OCI-LY7 (cell line): ENCODE data around the gene PTTG1. TPM values are rescaled to one million over a fixed set of nuclear protein-coding genes. Genes with fewer than 3 reads are reported as not detected.

Experiments
- BruUV-seq: library from RNA; stranded (reverse); fragments of 400-500 nt; replicated peaks from 2 replicates; lab custom pipeline; 2021; lab: Mats Ljungman, UMichigan
- CTCF ChIA-PET: fragments of 300-600 bp; sonication (Branson Sonifier 250); formaldehyde crosslinking; loops from one replicate; lab custom pipeline; 2022; ENCODE audit warnings: antibody characterized with exemption; ENCODE audit not compliant: unreplicated experiment; lab: Charles Lee
- POLR2A ChIA-PET: fragments of 300-600 bp; sonication (Branson Sonifier 250); formaldehyde crosslinking; loops from one replicate; lab custom pipeline; 2022; ENCODE audit warnings: antibody characterized with exemption; lab: Charles Lee
- DNase-seq: peaks from one replicate; pipeline ENCODE4 v3.0.0-alpha.2; 2015; ENCODE audit warnings: low spot score
- H2AFZ ChIP-seq: fragments of 200-600 bp; sonication (generic), shearing (Covaris generic); 2 replicates; pipeline ENCODE4 v1.6.1; 2014; ENCODE audit warnings: mild to moderate bottlenecking, antibody characterized with exemption, low read length, moderate library complexity
- H3K27ac ChIP-seq: fragments of 200-600 bp; sonication (generic); 2 replicates; pipeline ENCODE4 v1.5.1; 2014; ENCODE audit warnings: mixed run types, low read depth, mild to moderate bottlenecking, moderate library complexity, low read length, inconsistent platforms; ENCODE audit not compliant: poor library complexity, severe bottlenecking
- H3K36me3 ChIP-seq: fragments of 200-600 bp; sonication (generic); 2 replicates; pipeline ENCODE4 v1.6.1; 2014; ENCODE audit warnings: mild to moderate bottlenecking, antibody characterized with exemption, low read length, moderate library complexity, mixed read lengths; ENCODE audit not compliant: insufficient read depth
- H3K4me1 ChIP-seq: fragments of 200-600 bp; sonication (generic); 2 replicates; pipeline ENCODE4 v1.5.1; 2014; ENCODE audit warnings: mild to moderate bottlenecking, low read length; ENCODE audit not compliant: insufficient read depth, poor library complexity, severe bottlenecking
- H3K4me2 ChIP-seq: fragments of 200-600 bp; sonication (generic); 2 replicates; pipeline ENCODE4 v1.6.1; 2014; ENCODE audit warnings: mild to moderate bottlenecking, low read length
- H3K4me3 ChIP-seq: fragments of 200-600 bp; sonication (generic); 2 replicates; pipeline ENCODE4 v1.5.1; 2014; ENCODE audit warnings: mild to moderate bottlenecking, low read depth, low read length; ENCODE audit not compliant: poor library complexity, severe bottlenecking
- H3K79me2 ChIP-seq: fragments of 200-600 bp; sonication (generic); 2 replicates; pipeline ENCODE4 v1.6.1; 2016; ENCODE audit warnings: low read depth, mild to moderate bottlenecking, low read length, moderate library complexity, mixed read lengths; ENCODE audit not compliant: insufficient read depth
- H3K9me2 ChIP-seq: fragments of 200-600 bp; sonication (generic); 2 replicates; pipeline ENCODE4 v1.6.1; 2016; ENCODE audit warnings: mild to moderate bottlenecking, low read length, mixed read lengths; ENCODE audit not compliant: insufficient read depth
- H3K9me3 ChIP-seq: fragments of 200-600 bp; sonication (generic); 2 replicates; pipeline ENCODE4 v1.6.1; 2014; ENCODE audit warnings: mild to moderate bottlenecking, mixed run types, low read length, mixed read lengths
- H4K20me1 ChIP-seq: fragments of 200-600 bp; sonication (generic); 2 replicates; pipeline ENCODE4 v1.6.1; 2014; ENCODE audit warnings: mild to moderate bottlenecking, antibody characterized with exemption, low read length, moderate library complexity, mixed read lengths; ENCODE audit not compliant: insufficient read depth
- EZH2phosphoT487 ChIP-seq: fragments of 200-600 bp; sonication (generic); IDR thresholded peaks from 2 replicates; pipeline ENCODE4 v1.6.1; 2018; ENCODE audit warnings: low read depth, borderline replicate concordance, mild to moderate bottlenecking, mixed run types, antibody characterized with exemption, low read length, moderate library complexity, mixed read lengths
- intact Hi-C: fragments of 100-400 bp; cut with micrococcal nuclease; formaldehyde crosslinking; loops from one replicate; pipeline ENCODE4 v1.10.0; 2022; ENCODE audit not compliant: unreplicated experiment
- total RNA-seq, 2 experiments: library from RNA; depleted of rRNA in 1 of 2; stranded (reverse); fragments of >200 nt in 1 of 2; shearing (Covaris generic) in 1 of 2; gene quantifications; 2 replicates each; pipeline ENCODE4 v1.2.3, GENCODE V29; 2014 to 2022
- TF ChIP-seq, protein P1 (sequence below): fragments of 200-600 bp; sonication (generic); conservative IDR thresholded peaks from 2 replicates; pipeline ENCODE4 v1.5.1; 2014; ENCODE audit warnings: mild to moderate bottlenecking, antibody characterized with exemption, low read length, moderate library complexity, mixed read lengths

PTTG1 gene
- total RNA-seq, 2 experiments from 2014 or later, result 340 to 480 TPM

DNA sequence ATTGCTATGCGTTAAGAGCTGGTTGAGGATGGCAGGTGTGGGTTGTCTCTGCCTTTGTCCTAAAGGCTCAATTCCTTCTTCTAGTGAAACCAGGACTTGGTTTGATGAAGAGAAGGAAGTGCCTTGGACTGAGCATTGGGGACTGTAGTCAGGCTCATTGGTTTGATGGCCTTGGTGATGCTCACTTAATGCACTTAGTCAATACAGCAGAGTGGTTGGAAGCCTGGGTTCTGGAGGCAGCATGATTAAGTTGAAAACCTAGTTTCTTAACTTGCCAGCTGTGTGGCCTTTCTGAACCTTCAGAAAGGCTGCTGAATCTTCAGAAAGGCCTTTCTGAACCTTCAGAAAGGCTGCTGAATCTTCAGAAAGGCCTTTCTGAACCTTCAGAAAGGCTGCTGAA lies 52.4 kb downstream of the PTTG1 start:
- Histone ChIP-seq H3K4me3 (no peak overlapping the region), H4K20me1 (no peaks in the 10 kb centered on the region), H3K27ac (no peak overlapping the region), H3K79me2 (peaks cover 33% of the 10 kb centered on the region; the same call in 1 of the 2 replicates), H2AFZ (no peak overlapping the region), H3K9me3 (no peaks in the 10 kb centered on the region), H3K9me2 (no peaks in the 10 kb centered on the region), H3K4me2 (no peak overlapping the region), H3K36me3 (no peaks in the 10 kb centered on the region), H3K4me1 (peaks cover 55% of the 10 kb centered on the region)
- no peak for TF ChIP-seq EZH2phosphoT487
- TF ChIP-seq, protein P1, sequence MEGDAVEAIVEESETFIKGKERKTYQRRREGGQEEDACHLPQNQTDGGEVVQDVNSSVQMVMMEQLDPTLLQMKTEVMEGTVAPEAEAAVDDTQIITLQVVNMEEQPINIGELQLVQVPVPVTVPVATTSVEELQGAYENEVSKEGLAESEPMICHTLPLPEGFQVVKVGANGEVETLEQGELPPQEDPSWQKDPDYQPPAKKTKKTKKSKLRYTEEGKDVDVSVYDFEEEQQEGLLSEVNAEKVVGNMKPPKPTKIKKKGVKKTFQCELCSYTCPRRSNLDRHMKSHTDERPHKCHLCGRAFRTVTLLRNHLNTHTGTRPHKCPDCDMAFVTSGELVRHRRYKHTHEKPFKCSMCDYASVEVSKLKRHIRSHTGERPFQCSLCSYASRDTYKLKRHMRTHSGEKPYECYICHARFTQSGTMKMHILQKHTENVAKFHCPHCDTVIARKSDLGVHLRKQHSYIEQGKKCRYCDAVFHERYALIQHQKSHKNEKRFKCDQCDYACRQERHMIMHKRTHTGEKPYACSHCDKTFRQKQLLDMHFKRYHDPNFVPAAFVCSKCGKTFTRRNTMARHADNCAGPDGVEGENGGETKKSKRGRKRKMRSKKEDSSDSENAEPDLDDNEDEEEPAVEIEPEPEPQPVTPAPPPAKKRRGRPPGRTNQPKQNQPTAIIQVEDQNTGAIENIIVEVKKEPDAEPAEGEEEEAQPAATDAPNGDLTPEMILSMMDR, result no peak
- ChIA-PET POLR2A (interaction anchor here (0.5 to 1.3 kb wide), 4 partner anchors 49 to 451 kb away, joined by 3 to 5 read pairs (median 4); partner anchors contain the start of gene PTTG1), CTCF (interaction anchor here (0.6 kb wide), 1 partner anchor 32 kb away, joined by 4 read pairs; no protein-coding TSS in a partner anchor)
- no TSS peak for BruUV-seq
- DNase-seq, result no peak
- intact Hi-C loops, result no loop called here

DNA sequence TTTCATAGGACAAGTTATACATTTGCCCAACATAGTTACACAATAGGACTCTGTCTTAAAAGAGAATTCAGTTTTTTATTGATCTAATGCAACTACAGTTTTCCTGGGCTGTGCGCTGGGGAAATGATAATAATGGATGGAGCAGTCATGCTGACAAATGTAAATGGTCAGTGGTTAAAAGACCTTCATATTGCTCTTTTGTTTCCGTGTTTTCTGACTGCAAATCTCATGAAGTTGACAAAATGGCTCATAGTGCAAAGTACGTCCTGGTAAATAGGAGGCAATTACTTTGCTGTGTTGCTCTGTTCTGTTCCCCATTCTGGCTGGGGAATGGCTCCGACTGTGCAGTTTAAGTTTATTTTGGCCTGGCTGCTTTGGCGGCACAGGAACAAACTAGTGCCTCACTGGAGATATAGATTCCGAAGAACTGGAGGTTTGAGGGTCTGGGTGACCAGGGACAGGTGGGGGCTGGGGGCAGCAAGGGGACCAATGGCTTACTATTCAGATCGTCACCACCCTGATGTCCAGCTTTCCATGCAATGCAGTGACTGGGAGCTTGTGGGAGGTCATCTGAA lies 54.3 kb downstream of the PTTG1 start:
- no peaks in the 10 kb centered on the region for H3K36me3 ChIP-seq
- H3K27ac ChIP-seq, result no peak overlapping the region
- no peak for DNase-seq
- BruUV-seq, result no TSS peak
- no peaks in the 10 kb centered on the region for H3K9me3 ChIP-seq
- ChIA-PET POLR2A (interaction anchor here (0.6 to 1.2 kb wide), 3 partner anchors 9 to 1396 kb away, joined by 3 to 5 read pairs (median 4); no protein-coding TSS in a partner anchor), CTCF (no interaction called here)
- H3K79me2 ChIP-seq, result peaks cover 15% of the 10 kb centered on the region; the same call in 1 of the 2 replicates
- H3K9me2 ChIP-seq, result no peaks in the 10 kb centered on the region
- H4K20me1 ChIP-seq, result no peaks in the 10 kb centered on the region
- TF ChIP-seq, protein P1, result no peak
- TF ChIP-seq EZH2phosphoT487, result no peak
- peaks cover 41% of the 10 kb centered on the region for H3K4me1 ChIP-seq
- H3K4me3 ChIP-seq, result no peak overlapping the region
- intact Hi-C loops, result no loop called here
- no peak overlapping the region for H3K4me2 ChIP-seq
- H2AFZ ChIP-seq, result no peak overlapping the region
